Fibroblast of skin of left quadriceps (primary cell): Measurements from ENCODE around the gene GPR65.

Source experiments
- DNase-seq, 2 experiments: peaks; one replicate each; pipeline ENCODE4 v3.0.0-alpha.2; 2013; ENCODE audit warnings: low read depth in 2 of 2

Gene GPR65

DNA sequence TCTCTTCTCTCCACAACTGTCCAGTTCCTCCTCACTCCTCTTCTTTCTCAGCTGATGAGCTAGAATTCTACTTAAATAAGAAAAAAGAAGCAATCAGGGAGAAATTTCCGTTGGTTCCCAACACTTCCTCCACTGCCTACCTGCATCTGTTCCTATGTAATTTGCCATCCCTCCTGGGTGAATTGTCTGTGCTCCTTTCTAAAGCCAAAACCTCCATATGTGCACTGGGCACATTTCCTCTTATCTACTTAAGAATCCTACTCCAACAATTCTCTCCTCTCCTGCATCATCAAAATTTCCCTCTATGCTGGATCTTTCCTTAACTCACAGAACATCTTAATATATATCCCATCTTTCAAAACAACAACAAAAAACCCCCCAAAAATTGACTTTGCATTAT, 35.2 kb downstream of the GPR65 start:
- DNase-seq: no peak

GRCh38 chr14:88043529-88044443, 38.9 kb downstream of the GPR65 start:
- no peak for DNase-seq

DNA sequence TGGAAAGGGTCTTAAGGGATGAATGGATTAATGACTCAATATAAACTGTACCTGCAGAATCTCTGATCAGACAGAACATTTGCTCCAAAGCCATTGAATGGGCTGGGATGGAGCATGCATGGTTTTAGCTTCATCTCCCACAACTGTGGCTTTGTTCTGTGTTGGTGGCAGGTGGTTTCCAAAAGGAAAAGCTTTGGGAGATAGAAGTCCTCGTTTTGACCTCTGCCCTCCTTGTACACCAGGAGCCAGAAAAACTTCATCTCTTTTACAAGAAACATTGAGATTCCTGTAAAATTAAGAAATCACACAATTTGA, 39.5 kb downstream of the GPR65 start:
- no peak for DNase-seq

- no peak for DNase-seq
Observed at GRCh38 chr14:88044776-88045446, 40.0 kb downstream of the GPR65 start.

DNA sequence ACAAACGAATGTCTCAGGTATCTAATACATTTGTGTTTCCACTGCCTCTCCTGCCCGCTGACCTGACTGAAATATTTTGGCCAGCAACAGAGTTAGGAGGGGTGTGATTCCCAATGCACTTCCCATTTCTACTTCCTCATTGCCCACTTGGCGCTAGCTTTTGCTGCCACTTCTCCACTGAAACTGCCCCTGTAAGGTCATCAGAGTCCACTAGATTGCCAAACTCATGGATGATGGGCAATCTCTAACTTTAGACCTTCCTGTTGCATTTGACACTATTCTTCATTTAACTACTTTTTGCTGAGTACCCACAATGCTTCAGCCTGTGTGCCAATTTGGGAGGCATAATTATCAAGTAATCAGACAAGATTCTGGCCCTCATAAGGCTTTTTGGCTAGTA, 40.8 kb downstream of the GPR65 start:
- DNase-seq: no peak

GRCh38 chr14:88048351-88048750, 43.4 kb downstream of the GPR65 start:
- DNase-seq: no peak

DNA sequence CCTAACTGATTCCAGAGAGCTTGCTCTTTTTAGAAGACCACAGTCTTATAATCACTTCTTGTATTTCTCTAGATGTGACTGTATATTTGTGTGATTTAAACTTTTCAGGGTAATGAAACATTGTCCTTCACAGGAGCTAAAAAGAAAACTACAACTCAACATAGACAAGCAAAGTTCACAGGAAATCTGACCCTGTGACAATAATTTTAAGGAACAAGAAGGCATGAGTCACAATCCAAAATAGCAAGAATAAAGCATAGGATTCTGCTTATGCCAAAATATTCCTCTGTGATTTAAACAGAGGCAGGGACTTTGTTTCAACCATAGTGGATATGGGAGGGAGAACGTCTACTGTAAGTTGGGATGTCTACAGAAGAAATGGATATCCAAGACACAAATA, 44.3 kb downstream of the GPR65 start:
- no peak for DNase-seq

GRCh38 chr14:88049936-88050335, 45.0 kb downstream of the GPR65 start:
- DNase-seq: no peak

DNA sequence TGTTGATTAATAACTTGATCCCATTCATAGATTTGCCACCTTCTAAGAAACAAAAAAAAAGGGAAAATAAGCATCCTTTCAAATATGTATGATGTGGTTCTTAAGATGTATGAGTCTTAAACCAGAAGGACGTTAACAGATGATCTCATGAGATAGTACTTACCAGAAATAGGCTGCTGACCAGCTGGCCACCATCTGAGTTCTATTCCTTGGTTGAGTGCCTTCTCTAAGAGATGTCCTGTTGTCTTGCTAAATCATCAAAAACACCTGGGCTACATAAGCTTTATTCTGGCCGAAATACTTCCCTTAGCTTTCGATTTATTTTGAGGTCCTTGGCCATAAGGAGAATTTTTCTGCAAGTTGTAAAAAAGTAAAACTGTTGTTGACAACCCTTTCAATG, 55.6 kb downstream of the GPR65 start:
- no peak for DNase-seq

GRCh38 chr14:88063811-88064210, 58.9 kb downstream of the GPR65 start:
- no peak for DNase-seq
